OCI-LY7 (cell line): Measurements from ENCODE around the gene LRCOL1. TPM values are rescaled to one million over a fixed set of nuclear protein-coding genes. Genes with fewer than 3 reads are reported as not detected.

ENCODE experiments used
- BruUV-seq: library from RNA; stranded (reverse); fragments of 400-500 nt; replicated peaks from 2 replicates; lab custom pipeline; 2021; lab: Mats Ljungman, UMichigan
- CTCF ChIA-PET: fragments of 300-600 bp; sonication (Branson Sonifier 250); formaldehyde crosslinking; loops from one replicate; lab custom pipeline; 2022; ENCODE audit warnings: antibody characterized with exemption; ENCODE audit not compliant: unreplicated experiment; lab: Charles Lee
- POLR2A ChIA-PET: fragments of 300-600 bp; sonication (Branson Sonifier 250); formaldehyde crosslinking; loops from one replicate; lab custom pipeline; 2022; ENCODE audit warnings: antibody characterized with exemption; lab: Charles Lee
- DNase-seq: peaks from one replicate; pipeline ENCODE4 v3.0.0-alpha.2; 2015; ENCODE audit warnings: low spot score
- H2AFZ ChIP-seq: fragments of 200-600 bp; sonication (generic), shearing (Covaris generic); 2 replicates; pipeline ENCODE4 v1.6.1; 2014; ENCODE audit warnings: mild to moderate bottlenecking, antibody characterized with exemption, low read length, moderate library complexity
- H3K27ac ChIP-seq: fragments of 200-600 bp; sonication (generic); 2 replicates; pipeline ENCODE4 v1.5.1; 2014; ENCODE audit warnings: mixed run types, low read depth, mild to moderate bottlenecking, moderate library complexity, low read length, inconsistent platforms; ENCODE audit not compliant: poor library complexity, severe bottlenecking
- H3K36me3 ChIP-seq: fragments of 200-600 bp; sonication (generic); 2 replicates; pipeline ENCODE4 v1.6.1; 2014; ENCODE audit warnings: mild to moderate bottlenecking, antibody characterized with exemption, low read length, moderate library complexity, mixed read lengths; ENCODE audit not compliant: insufficient read depth
- H3K4me1 ChIP-seq: fragments of 200-600 bp; sonication (generic); 2 replicates; pipeline ENCODE4 v1.5.1; 2014; ENCODE audit warnings: mild to moderate bottlenecking, low read length; ENCODE audit not compliant: insufficient read depth, poor library complexity, severe bottlenecking
- H3K4me2 ChIP-seq: fragments of 200-600 bp; sonication (generic); 2 replicates; pipeline ENCODE4 v1.6.1; 2014; ENCODE audit warnings: mild to moderate bottlenecking, low read length
- H3K4me3 ChIP-seq: fragments of 200-600 bp; sonication (generic); 2 replicates; pipeline ENCODE4 v1.5.1; 2014; ENCODE audit warnings: mild to moderate bottlenecking, low read depth, low read length; ENCODE audit not compliant: poor library complexity, severe bottlenecking
- H3K79me2 ChIP-seq: fragments of 200-600 bp; sonication (generic); 2 replicates; pipeline ENCODE4 v1.6.1; 2016; ENCODE audit warnings: low read depth, mild to moderate bottlenecking, low read length, moderate library complexity, mixed read lengths; ENCODE audit not compliant: insufficient read depth
- H3K9me2 ChIP-seq: fragments of 200-600 bp; sonication (generic); 2 replicates; pipeline ENCODE4 v1.6.1; 2016; ENCODE audit warnings: mild to moderate bottlenecking, low read length, mixed read lengths; ENCODE audit not compliant: insufficient read depth
- H3K9me3 ChIP-seq: fragments of 200-600 bp; sonication (generic); 2 replicates; pipeline ENCODE4 v1.6.1; 2014; ENCODE audit warnings: mild to moderate bottlenecking, mixed run types, low read length, mixed read lengths
- H4K20me1 ChIP-seq: fragments of 200-600 bp; sonication (generic); 2 replicates; pipeline ENCODE4 v1.6.1; 2014; ENCODE audit warnings: mild to moderate bottlenecking, antibody characterized with exemption, low read length, moderate library complexity, mixed read lengths; ENCODE audit not compliant: insufficient read depth
- EZH2phosphoT487 ChIP-seq: fragments of 200-600 bp; sonication (generic); IDR thresholded peaks from 2 replicates; pipeline ENCODE4 v1.6.1; 2018; ENCODE audit warnings: low read depth, borderline replicate concordance, mild to moderate bottlenecking, mixed run types, antibody characterized with exemption, low read length, moderate library complexity, mixed read lengths
- intact Hi-C: fragments of 100-400 bp; cut with micrococcal nuclease; formaldehyde crosslinking; loops from one replicate; pipeline ENCODE4 v1.10.0; 2022; ENCODE audit not compliant: unreplicated experiment
- total RNA-seq, 2 experiments: library from RNA; depleted of rRNA in 1 of 2; stranded (reverse); fragments of >200 nt in 1 of 2; shearing (Covaris generic) in 1 of 2; gene quantifications; 2 replicates each; pipeline ENCODE4 v1.2.3, GENCODE V29; 2014 to 2022
- TF ChIP-seq, protein P1 (sequence below): fragments of 200-600 bp; sonication (generic); conservative IDR thresholded peaks from 2 replicates; pipeline ENCODE4 v1.5.1; 2014; ENCODE audit warnings: mild to moderate bottlenecking, antibody characterized with exemption, low read length, moderate library complexity, mixed read lengths

Gene LRCOL1
- total RNA-seq, 2 experiments from 2014 or later: not detected

DNA sequence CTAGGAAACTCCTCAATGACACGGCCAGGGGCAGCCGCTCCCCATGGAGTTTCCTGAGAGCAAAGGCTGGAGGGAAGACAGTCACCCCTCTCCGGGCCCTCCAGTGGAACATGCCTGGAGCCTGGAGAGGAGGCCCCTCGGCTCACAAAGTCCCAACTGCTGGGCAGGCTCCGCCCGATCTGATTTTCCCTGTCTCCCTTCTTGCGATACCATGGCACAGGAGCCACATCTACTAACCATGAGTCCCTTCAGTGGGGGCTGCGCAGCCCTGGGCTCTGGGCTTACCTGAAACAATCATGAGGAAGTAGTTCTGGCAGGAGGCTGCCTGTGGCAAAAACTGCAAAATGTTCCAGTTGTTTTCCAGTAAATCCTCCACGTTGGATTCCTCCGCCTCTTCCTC lies 23.5 kb upstream of the LRCOL1 start:
- Histone ChIP-seq H3K9me3 (no peaks in the 10 kb centered on the region), H3K9me2 (no peaks in the 10 kb centered on the region), H3K4me2 (peak overlapping the region; percentile 63), H3K4me3 (peak overlapping the region; percentile 33), H3K27ac (peak overlapping the region; percentile 100), H2AFZ (no peak overlapping the region), H4K20me1 (no peaks in the 10 kb centered on the region), H3K4me1 (peaks cover 64% of the 10 kb centered on the region), H3K36me3 (peaks cover 93% of the 10 kb centered on the region), H3K79me2 (no peaks in the 10 kb centered on the region)
- no peak for DNase-seq
- POLR2A ChIA-PET: interaction anchor here (0.6 to 1.1 kb wide), 4 partner anchors 17 to 35 kb away, joined by 3 to 4 read pairs (median 4); no protein-coding TSS in a partner anchor
- intact Hi-C loops: loop anchor here (1.0 to 2.0 kb wide), 4 partner anchors 19 to 189 kb away; no protein-coding TSS in a partner anchor
- TF ChIP-seq, protein P1, sequence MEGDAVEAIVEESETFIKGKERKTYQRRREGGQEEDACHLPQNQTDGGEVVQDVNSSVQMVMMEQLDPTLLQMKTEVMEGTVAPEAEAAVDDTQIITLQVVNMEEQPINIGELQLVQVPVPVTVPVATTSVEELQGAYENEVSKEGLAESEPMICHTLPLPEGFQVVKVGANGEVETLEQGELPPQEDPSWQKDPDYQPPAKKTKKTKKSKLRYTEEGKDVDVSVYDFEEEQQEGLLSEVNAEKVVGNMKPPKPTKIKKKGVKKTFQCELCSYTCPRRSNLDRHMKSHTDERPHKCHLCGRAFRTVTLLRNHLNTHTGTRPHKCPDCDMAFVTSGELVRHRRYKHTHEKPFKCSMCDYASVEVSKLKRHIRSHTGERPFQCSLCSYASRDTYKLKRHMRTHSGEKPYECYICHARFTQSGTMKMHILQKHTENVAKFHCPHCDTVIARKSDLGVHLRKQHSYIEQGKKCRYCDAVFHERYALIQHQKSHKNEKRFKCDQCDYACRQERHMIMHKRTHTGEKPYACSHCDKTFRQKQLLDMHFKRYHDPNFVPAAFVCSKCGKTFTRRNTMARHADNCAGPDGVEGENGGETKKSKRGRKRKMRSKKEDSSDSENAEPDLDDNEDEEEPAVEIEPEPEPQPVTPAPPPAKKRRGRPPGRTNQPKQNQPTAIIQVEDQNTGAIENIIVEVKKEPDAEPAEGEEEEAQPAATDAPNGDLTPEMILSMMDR: no peak; the same call in 1 of the 2 replicates
- no peak for TF ChIP-seq EZH2phosphoT487
- CTCF ChIA-PET: no interaction called here
- no TSS peak for BruUV-seq

DNA sequence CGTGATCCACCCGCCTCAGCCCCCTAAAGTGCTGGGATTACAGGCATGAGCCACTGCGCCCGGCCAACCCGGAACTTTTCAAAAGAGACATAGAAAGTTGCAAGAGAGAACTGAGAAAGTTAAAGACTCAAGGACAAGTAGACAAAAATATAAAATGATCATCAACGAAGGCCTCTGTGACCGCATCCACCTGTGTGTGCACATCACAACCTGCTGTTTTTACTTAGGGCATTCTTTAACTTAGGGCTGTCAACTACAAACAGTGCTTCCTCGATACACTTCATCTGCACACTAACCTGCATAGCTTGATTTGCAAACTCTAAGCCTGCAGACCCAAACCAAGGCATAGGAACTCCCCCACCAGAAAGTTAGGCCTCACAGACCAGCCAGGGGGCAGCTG lies 23.0 kb upstream of the LRCOL1 start:
- peak overlapping the region; percentile 63 for H3K4me2 ChIP-seq
- ChIA-PET POLR2A (interaction anchor here (0.6 to 2.9 kb wide), 7 partner anchors 11 to 405 kb away, joined by 3 to 20 read pairs (median 3); no protein-coding TSS in a partner anchor), CTCF (interaction anchor here (0.6 to 1.4 kb wide), 3 partner anchors 12 to 24 kb away, joined by 3 read pairs; no protein-coding TSS in a partner anchor)
- no peaks in the 10 kb centered on the region for H3K9me3 ChIP-seq
- H3K4me1 ChIP-seq: peaks cover 64% of the 10 kb centered on the region
- H3K9me2 ChIP-seq: no peaks in the 10 kb centered on the region
- no peaks in the 10 kb centered on the region for H3K79me2 ChIP-seq
- H3K27ac ChIP-seq: peak overlapping the region; percentile 100
- no peak overlapping the region for H2AFZ ChIP-seq
- TF ChIP-seq, protein P1: peak; percentile 43; the same call in 1 of the 2 replicates
- no peak for TF ChIP-seq EZH2phosphoT487
- H3K36me3 ChIP-seq: peaks cover 93% of the 10 kb centered on the region
- BruUV-seq: no TSS peak
- intact Hi-C loops: loop anchor here (1.0 to 2.0 kb wide), 4 partner anchors 19 to 188 kb away; no protein-coding TSS in a partner anchor
- H4K20me1 ChIP-seq: no peaks in the 10 kb centered on the region
- peak overlapping the region; percentile 33 for H3K4me3 ChIP-seq
- DNase-seq: peak; percentile 83
